NCI-H1417 (cell line): ENCODE results near the gene OR10A6.

Source experiments
- DNase-seq, 3 experiments: peaks; one replicate each; lab custom pipeline; 2025; lab: John Stamatoyannopoulos, UW

Gene OR10A6, protein sequence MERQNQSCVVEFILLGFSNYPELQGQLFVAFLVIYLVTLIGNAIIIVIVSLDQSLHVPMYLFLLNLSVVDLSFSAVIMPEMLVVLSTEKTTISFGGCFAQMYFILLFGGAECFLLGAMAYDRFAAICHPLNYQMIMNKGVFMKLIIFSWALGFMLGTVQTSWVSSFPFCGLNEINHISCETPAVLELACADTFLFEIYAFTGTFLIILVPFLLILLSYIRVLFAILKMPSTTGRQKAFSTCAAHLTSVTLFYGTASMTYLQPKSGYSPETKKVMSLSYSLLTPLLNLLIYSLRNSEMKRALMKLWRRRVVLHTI

DNA sequence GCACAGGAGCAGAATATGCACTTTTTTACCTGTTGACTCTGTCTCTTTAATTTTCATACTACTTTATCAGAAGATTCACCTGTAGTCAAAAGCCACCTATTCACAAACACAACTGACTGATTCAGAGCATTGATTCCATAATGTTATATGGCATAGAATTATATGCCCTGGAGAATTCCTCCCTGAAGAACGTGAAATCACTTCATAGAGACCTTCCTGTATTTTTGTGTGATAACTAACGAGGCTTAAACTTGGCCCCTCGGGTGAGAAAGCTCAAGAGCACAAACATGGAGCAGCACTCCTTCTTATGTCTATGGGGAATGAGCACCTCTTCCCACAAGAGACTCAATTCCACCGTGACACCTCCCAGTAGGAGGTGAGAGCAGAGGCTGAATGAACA is at the start of gene OR10A6:
Gene OR10A6 (minus strand): TSS at position 101 of the 400 bp plus-strand sequence. CDS start 2,606 bp downstream, outside the sequence.
- DNase-seq, result no peak

DNA sequence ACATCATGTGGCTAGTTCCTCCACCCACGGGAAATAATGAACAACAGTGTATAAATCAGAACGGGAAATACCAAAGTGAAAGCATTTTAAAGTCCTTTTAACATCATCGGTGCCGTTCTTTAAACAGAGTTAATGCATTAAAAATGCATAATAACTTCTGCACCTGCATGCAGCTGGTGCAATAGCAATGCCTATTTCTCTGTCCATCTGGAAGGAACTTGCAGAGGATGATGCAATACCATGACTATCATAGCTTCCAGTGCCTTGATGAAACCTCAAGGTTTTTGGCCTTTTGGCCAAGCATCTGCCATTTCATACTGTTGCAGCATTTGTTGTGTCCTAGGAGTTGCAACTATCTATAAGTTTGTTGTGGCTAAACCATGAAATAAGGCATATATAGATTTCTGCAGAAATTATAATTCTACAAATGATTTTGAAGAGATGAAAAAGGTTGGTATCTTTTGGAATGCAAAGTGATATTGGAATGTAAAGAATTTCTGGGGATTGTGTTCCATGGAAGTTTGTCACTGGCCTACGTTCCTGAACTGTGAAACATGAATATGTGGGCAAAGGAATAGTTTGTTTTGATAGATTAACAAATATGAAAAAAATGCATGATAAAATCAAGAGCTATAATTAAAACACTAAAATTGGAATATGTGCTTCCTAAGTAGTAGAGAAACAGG is 46.3 kb upstream of the OR10A6 start:
- no peak for DNase-seq

DNA sequence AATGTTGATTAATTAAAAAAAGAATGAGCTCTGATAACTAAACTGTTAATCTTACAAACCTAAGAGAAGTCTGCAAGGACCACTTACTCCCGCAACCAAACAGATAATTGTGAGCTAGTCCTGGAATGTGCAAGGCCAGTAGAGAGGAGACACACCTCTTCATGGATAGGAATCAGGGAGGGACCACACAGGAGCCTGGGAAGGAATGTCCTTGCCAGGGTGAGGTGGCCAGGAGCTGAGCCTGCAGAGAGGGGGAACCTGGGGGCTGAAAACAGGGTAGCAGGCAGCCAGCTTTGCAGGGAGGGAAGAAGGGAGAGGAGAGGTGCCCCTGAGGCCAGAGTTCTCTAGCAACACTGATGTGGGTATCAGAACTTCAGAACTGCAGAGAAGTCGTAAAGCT is 43.6 kb upstream of the OR10A6 start:
- no peak for DNase-seq

DNA sequence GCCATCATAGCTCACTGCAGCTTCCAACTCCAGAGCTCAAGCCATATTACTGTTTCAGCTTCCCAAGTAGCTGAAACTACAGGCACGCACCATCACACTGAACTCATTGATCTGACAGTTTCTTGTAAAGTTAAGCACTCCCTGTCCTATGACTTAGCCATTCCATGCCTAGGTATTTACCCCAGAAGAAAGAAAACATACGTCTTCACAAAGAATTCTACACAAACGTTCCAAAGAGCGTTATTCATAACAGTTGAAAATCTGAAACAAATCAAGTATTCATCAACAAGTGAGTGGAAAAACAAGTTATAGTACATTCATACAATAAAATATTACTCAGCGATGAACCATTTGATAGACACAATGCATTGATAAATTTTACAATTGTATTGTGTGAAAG is 41.9 kb upstream of the OR10A6 start:
- no peak for DNase-seq

DNA sequence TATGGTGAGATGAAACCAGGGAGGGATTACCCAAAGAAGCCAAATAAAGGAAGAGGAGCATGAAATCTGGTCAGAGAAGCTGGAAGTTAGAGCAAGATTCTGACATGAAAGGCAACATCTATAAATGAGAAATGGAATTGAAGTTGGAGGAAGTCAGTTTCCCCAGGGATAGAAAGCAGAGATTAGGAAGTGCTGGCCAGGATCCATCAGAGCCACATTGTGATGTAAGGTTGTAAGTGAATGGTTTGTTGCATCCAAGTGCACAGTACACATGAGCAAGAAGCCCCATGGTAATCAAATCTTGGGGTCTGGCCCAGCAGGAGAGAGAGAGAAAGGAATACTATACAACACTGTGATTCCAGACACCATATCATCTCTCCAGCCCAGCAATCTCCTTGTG is 40.8 kb upstream of the OR10A6 start:
- no peak for DNase-seq

DNA sequence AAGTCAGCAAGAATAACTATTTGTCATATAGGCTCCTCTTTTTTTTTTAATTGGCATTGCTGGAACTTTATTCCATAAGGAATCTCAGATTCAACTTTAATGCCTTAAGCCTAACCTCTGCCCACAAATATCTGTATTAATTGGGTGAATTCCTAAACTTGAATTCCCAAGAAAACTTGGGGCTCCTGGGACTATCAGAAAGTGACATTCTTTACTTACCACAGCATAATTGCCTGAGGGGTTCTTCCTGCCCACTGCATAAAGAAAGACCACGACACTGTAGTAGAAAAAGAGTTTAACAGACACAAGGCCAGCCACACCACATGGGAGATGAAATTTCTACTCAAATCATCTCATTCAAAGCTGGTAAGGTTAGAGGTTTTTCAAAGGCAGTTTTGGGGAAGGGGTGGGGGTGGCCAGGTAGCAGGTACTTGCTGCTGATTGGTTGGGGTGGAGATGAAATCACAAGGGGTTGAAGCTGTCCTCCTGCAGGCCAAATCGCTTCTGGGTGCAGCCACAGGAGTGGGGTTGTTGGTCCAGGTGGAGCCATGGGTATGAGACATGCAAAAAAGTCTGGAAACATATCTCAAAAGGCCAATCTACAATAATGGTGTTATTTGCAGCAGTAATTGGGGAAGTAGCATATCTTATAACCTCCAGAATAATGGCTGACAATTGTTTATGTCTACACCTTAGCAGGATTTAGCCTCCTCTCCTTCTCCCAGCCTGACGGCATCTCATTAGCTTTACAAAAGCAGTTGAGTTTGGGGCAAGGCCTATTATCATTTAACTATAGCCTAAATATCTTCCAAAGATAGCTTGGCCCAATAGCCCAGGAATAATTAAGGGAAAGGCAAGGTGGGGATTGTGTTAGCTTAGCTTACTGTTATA is 38.9 kb upstream of the OR10A6 start:
- DNase-seq, result no peak

DNA sequence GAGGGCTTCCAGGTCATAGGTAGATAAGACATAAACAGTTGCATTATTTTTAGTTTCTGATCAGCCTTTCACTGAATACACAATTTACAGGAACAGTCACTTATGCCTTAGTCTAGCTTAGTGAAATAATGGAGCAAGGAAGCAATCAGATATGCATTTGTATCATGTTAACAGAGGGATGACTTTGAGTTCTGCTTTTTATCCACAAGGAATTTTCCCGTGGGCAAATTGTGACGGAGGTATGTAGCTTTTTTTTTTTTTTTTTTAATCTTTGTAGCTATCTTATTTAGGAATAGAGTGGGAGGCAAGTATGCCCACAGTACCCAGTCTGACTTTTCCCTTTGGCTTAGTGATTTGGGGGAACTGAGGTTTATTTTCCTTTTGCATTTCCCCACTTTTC is 37.6 kb upstream of the OR10A6 start:
- DNase-seq, result no peak

DNA sequence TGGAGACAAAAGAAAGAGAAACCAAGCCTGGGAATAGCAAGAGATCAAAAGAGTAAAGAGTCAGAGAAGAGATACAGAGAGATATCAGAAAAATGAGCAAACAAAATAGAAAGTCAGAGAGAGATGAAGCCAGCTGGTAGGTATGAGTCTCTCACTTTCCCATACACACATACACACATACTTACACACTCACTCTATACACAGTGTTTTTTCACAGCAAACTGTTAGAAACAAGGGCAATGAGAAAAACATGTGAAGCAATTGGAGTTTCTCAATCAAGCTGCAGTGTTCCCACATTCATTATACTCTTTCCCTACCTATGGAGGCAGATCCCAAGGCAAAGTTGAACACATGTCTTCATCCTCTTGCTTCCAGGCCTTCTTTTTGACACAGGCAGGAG is 36.8 kb upstream of the OR10A6 start:
- no peak for DNase-seq

DNA sequence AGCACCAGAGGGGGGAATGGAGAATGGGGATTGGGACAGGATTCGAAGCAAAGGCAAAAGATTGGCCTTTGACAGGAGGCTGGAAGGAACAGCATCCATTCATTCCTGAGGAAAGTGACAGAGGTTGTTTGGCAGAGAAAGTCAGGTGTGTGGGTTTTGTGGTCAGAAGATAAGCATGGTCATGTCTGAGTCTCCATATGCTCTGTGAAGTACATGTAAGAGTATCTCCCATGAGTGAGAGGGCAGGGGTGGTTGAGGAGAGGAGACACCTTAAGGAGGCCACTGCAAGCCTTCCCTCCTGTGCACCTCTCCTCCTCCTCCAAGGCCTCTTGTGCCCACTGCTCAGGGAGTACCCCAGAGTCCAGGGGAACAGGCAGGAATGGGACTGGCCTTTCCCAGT is 36.0 kb upstream of the OR10A6 start:
- no peak for DNase-seq

DNA sequence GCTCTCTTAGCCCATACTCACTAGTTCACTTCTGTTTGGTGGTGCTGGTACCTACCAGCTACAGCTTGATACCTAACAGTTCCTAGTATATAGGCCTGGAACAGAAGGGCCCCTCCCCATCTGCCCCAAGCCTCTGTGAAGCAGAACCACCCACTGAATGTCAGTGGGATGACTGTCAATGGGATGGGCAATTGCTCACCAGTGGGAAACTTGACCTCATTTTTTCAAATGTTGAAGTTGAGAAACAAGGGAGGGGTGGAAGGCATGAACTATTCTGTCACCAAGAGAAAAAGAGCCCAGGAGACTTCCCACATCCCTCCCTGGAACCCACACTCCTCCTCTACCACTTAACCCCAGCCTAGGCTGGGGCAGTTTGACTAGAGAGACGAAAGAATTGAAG is 34.3 kb upstream of the OR10A6 start, which contains the start of gene NLRP10:
Gene NLRP10 (minus strand): TSS at position 62 of the 400 bp plus-strand sequence. CDS start 1,952 bp downstream, outside the sequence.
- no peak for DNase-seq

DNA sequence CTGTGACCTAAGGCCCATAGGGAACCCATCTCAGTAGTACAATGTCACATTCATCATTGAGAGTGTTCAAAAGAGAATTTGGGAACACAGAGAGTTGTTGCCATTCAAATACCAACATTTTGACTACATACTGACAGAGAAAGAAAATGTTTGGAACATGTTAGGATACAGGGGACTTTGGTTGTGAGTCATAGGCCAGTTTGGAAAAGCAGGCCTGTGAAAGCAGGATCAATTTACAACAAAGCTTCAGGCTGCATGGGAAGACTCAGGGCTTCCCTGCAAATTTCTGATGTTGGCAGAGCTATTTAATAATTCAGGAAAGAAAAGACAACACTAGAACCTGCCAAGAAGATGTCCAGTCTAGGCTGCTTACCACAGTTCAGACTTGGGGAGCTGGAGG is 33.8 kb upstream of the OR10A6 start:
- DNase-seq, result no peak

DNA sequence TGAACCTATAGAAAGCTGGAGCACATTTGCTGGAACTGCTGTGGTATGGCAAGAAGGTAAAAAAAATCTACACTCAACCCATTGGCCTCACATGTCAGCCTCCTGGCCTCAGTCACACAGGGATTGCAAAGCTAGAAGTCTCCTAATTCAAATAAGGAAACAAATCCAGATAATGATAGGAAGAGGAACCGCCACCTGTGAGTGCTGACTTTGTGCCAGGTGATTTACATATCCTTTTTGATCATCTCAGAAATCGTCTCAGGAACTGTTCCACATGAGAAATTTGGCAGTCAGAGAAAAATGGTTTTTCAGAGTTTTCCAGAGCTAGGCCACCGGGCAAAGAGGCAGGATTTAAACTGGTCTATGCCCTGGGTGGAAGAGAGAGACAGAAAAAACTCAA is 33.2 kb upstream of the OR10A6 start:
- DNase-seq, result no peak

DNA sequence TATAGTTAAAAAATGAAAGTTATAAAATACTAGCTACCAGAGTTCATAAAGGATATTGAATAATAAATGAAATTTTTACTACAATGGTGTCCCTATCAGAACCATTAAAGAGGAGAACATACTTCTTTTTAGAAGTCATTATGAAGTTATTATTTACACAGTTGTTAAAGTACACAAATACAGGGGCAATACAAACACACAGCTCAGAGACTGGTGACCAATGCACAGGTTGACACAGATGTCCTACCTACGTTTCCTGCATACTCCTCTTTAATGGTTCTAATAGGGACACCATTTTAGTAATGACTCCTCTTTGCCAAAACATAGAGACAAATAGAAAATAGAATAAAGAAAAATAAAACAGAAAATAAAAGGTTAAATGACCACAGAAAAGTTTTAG is 24.1 kb upstream of the OR10A6 start:
- DNase-seq, result no peak

DNA sequence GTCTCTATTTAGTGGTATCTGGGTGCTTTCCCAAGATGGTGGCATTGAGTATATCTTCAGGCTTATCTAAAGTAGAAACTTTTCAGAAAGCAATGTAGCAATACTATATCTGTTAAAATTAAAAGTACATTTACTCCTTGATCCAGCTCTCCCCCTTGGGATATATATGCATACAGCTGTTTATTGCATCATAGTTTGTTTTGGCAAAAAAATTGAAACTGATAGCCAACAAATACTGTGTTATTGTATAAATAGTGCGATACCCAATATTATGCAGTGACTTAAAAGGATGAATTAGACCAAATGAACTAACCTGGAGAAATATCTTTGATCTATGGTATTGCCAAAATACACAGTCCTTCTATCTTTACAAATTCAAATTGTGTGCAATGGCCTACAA is 18.9 kb upstream of the OR10A6 start:
- no peak for DNase-seq

DNA sequence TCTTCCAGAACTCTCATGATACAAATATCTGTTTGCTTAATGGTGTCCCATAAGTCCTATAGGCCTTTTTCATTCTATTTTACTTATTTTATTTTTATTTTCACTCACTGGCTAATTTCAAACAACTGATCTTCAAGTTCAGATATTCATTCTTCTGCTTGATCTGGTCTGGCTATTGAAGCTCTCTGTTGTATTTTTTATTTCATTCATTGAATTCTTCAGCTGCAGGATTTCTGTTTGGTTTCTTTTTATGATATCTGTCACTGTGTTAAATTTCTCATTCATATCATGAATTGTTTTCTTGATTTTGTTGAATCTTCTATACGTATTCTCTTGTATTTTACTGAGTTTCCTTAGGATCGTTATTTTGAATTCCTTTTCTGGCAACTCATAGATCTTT is 13.1 kb upstream of the OR10A6 start:
- DNase-seq, result no peak

DNA sequence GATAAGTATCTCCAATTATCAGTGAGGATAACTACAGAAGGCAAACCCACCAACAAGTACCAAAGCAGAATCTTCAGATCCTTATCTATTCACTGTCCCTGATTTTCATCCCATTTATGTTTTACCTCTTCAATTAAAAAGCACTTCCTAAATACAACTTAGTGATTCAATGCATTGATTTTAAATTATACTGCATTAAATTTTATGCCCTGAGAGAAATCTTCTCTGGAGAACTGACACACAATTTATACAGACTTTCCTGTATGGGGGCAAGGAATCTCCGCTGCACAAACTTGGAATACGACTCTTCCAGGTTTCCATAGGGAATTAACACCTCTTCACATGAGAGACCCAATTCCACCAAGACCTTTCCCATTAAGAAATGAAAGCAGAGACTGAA is 10.5 kb upstream of the OR10A6 start, which contains the start of gene OR10A3:
Gene OR10A3 (minus strand): TSS at position 101 of the 400 bp plus-strand sequence. CDS start 2,188 bp downstream, outside the sequence.
- no peak for DNase-seq

DNA sequence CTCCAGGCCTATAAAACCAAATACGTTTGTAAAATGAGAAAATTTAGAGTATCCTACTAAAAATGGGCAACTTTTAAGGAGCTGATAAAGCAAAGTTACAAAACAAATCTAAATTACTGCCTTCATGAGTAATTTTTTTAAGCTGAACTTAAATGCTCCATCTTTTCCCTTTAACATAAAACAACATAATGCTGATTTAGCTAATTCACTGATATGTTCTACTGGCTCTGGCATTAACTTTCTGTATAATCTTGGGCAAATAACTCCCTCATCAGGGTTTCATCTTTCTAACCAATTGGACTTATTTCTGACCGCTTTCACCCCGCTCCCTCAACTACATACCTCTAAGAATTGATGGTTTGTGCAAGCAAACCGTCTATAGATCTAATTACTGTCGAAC is 10.1 kb upstream of the OR10A6 start:
- DNase-seq, result no peak

DNA sequence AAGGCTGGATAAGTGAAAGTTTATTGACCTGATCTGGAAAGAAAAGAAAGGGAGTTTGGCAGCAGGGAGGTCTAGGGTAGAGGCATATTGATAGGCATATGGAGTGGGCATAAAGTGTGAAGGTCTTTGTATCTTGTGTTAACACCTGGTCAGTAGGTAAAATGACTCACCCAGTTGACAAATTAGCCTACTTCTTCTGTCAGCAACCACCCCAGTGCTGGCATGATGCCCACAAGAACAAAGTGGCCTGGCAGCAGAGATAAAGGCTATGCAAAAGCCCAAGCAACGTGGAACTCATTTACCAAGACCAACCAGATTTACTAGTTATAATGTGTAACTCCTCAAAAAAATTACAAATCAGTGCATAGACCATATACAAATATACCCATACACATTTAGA is 5.5 kb upstream of the OR10A6 start:
- peak in 1 of 3 experiments; percentile 8 for DNase-seq

DNA sequence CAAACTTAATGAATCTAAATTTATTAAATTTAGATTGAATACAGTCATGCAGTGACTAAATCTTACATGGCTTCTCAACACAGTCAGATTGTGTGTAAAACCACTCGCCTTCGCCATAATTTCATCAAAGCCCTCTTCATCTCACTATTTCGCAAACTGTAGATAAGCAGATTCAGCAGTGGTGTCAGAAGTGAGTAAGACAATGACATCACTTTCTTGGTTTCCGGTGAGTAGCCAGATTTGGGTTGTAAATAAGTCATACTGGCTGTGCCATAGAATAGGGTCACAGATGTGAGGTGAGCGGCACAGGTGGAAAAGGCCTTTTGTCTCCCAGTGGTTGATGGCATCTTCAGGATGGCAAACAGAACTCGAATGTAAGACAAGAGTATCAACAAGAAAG is 3.4 kb downstream of the OR10A6 start:
- DNase-seq, result no peak

DNA sequence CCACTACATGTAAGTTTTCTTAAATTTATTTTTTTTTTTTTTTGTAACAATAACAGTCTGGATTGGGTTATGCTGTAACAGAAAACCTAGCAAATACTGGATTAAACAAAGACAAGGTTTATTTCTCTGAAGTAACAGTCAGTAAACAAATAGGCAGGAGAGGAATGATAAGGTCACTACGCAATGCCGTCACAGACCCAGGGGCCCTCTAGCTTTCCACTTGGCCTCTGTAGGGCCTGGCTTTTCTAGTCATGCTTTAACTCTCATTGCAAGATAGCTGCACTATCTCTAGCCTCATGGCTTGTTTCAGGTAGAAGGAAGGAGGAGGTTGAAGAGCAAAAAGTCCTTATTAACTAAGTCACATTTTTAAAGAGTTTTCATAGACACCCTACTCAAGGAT is 6.5 kb downstream of the OR10A6 start:
- no peak for DNase-seq

DNA sequence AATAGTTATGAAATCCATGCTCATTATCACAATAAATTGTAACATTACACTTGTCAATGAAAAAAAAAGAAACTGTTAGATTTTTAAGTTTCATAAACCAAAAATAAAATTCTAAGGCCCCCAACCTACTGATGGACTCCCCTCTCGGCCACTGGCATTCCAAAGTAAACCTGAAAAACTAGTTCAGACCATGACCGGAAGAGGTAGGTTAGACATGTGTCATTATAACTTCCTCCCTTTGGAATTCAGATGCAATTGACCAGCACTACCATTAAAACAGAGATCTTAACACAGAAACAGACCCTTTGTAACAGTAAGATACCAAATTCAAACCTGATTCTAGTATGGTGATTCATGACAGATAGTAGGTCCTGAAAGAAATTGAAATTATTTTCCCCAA is 12.9 kb downstream of the OR10A6 start:
- no peak for DNase-seq

DNA sequence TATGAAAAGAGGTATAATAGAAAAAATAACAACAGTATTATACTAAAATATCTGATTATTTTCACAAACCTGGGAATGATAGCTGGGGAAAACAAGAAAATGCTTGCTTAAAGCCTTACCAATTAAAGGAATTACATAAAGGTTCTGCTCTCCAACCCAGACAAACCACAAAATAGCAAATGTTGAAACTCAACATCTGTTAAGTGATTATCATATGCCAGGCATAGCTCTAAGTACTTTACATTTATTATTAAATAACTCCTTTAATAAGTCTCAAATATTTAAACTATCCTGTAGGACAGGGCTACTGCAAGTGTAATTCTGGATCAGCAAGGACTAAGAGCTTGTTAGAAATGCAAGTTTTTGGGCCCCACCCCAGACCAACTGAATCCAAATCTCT is 20.1 kb downstream of the OR10A6 start:
- DNase-seq, result no peak
